Measurements from ENCODE around the gene ZBP1.

The ZBP1 gene

DNA sequence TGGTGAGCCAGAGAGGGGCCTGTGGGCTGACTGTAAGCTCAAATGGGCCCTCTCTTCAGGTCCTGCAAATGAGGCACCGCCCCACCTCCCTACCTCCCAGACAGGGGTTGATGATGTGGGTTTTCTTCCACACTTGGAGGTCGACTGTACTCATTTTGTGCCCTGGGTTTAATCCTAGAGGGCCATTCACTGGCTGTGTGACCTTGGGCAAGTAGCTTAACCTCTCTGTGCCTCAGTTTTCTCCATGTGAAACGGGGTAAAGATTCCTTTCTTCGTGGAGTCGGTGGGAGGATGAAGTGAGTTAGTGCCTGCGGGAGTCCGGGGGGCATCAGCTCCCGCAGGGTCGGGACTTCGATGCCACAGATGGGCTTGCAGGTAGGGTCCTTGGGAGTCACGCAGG lies 23.9 kb downstream of the ZBP1 start:
- no peak for DNase-seq

GRCh38 chr20:57595041-57596030 lies 24.9 kb downstream of the ZBP1 start:
- no peak for DNase-seq

GRCh38 chr20:57594092-57594951 lies 25.9 kb downstream of the ZBP1 start:
- DNase-seq: peak; percentile 43

GRCh38 chr20:57593134-57593886 lies 26.9 kb downstream of the ZBP1 start:
- no peak for DNase-seq

GRCh38 chr20:57592263-57593092 lies 27.7 kb downstream of the ZBP1 start:
- no peak for DNase-seq

DNA sequence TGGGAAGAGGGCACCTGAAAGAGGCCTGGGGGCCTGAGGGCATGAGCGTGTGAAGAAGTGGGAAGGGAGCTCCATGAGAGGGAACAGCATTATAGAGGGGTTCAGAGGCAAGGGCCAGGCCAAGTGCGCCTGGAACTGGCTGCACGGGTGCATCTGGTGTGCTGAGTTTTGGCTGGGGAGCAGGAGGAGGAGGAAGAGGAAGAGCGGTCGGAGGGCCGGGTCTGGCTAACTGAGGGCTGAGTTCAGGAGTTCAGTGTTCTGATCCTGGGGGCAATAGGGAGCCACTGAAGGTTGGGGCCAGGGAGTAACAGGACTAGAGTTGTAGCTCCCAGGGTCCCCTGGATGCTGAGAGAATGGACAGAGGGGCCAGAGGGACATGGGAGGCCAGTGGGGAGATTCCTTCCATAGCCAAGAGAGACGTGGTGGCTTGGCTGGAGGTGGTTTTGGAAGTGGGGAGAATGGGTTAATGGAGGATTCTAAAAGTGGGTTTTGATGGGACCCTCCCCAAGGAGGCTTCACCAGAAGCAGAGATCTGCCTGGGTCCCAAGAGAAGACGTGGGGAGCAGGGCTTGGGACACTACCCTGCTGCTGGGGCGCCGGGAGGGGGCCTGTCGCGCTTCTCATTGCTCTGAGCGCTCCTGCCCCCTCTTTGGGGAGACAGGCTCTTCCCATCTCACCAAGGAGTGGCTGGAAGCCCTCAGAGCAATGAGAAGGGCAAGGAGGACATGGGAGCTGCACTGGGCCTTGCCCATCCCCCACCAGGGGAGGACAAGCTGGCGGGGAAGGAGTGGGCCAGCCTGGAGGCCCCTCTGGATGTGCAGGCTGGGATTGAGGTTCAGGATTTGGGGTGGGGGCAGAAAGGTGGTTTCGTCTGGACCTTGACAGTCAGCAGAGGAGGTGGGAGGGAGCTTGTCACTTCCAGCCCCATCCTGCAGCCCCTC lies 28.7 kb downstream of the ZBP1 start:
- DNase-seq: no peak

GRCh38 chr20:57590485-57591288 lies 29.5 kb downstream of the ZBP1 start:
- no peak for DNase-seq

GRCh38 chr20:57589728-57590484 lies 30.3 kb downstream of the ZBP1 start:
- DNase-seq: no peak

GRCh38 chr20:57589123-57589727 lies 31.0 kb downstream of the ZBP1 start:
- no peak for DNase-seq

DNA sequence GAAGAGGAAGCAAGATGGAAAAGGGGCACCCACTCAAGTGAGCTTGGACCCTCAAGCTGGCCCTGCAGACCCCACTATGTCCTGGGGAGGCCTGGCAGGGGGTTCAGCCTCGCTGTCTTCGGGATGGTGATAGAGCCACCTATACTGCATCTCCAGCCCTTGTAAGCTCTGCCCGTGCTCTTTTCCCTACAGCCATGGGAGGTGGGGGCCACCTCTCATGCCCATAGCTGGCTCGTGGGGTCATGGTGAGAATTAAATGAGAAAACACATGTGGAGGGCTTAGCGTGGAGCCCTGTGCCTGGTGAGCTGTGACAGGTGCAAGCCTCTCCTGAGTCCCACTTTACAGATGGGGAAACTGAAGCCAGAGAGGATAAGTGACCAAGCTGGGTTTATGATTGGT lies 31.6 kb downstream of the ZBP1 start:
- no peak for DNase-seq

DNA sequence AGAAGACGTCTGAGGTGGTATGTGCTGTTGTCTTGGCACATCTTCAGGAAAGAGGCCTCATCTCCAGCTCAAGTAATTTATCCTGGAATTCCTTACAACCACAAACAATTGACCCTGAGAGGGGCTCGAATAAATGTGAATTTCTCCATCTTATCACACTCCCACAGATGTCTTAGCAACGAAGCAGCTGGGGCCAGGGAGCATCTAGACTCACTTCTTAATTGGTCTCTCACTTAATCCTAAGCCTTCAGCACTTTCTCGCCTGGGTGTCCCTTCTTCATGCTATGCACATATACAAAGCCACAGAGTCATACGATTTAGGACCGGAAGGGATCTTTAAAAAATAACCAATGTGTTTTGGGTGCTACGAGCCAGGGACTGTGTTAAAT lies 32.2 kb downstream of the ZBP1 start:
- no peak for DNase-seq

- DNase-seq: no peak
Observed at GRCh38 chr20:57587278-57587988, 32.8 kb downstream of the ZBP1 start.

DNA sequence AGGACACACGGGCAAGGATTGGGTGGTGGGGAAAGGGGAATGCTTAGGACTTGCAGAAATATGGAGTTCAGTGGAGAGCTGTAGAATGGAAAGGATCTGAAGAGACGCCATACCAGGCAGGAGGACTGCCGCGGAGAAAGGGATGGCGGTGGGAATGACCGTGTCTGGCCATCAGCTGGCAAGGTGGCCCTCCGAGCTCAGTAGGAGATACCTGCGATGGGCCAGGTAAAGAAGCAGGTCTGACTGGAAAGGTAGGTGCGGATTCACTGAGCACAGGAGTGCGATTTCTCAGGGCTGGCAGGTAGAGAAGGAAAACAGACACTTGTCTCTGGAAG lies 33.3 kb downstream of the ZBP1 start:
- DNase-seq: no peak

- DNase-seq: no peak
Observed at GRCh38 chr20:57586370-57586793, 33.8 kb downstream of the ZBP1 start.

- no peak for DNase-seq
Observed at GRCh38 chr20:57585466-57586213, 34.6 kb downstream of the ZBP1 start.

DNA sequence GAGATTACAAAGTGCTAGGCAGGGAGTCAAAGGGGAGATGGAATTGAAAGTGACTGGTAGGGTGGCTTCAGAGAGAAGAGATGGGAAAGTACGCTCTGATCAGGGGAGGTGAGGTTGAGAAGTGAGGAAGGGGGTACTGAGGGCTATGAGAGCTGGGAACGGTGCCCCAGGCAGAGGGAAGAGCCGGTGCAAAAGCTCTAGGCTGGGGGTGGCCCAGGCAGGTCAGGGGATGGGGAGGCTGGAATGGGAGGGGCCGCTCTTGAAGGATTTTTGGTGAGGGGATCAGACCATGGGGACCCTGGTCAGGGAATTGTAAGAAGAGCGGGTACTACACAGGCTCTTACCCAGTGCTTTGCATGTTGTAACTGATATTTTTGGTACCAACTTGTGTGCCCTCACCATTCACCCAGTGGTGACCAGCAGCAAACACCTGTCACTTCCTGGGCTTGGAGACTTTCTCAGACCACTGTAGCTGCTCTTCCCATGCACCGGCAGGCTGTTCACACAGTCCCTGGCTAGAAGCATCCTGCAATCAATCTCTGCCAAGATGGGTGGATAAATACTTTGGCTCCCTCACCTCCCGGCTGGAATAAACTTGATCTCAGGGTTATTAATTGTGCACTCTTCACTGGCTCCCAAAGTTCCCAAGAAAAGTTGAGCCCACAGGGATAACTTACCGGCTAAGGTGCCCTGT lies 35.3 kb downstream of the ZBP1 start:
- DNase-seq: no peak
